NCI-H748 (cell line): ENCODE results near the gene PASK.

Experiments
- DNase-seq: peaks from one replicate; lab custom pipeline; 2025; ENCODE audit not compliant: unreplicated experiment; lab: John Stamatoyannopoulos, UW

The PASK gene

DNA sequence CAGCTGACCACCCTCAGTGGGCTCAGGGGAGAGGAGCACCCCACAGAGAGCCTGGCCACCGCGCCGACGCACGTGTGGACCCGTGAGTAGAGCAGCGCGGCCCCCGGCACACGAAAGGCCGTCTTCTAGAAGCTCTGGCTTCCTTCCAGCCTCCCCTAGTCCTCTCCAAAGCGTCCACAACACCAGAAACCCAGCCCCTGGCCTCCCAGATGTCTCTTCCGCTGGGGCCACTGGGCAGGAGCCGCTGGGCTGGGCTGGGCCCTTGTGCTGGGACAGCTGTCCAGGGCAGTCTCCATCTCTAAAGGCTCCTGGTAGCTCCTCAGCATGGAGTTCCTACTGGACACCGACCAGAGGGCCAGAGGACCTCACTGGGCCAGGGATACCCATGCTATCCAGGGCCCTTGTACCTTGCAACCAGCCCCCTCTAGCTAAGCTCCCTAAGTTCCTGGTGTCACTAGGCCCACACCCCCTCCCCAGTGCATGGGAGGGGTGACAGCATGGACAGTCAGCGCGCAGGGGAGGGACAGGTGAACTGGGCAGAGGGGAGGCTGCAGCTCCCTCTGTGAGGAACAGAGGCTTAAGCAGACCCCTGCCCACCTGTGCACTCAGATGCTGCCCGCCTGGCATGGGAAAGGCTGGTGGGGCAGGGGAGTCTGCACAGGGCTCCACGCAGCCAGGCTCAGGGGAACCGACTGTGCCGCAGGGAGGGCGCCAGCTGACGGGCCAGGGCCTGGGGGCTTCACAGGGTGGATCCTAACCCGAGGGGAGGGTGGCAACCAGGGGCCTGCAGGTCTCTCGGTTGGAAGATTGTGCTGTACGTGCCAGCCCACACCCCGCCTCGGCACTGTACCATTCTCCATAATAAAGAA is 80.1 kb downstream of the PASK start:
- no peak for DNase-seq

DNA sequence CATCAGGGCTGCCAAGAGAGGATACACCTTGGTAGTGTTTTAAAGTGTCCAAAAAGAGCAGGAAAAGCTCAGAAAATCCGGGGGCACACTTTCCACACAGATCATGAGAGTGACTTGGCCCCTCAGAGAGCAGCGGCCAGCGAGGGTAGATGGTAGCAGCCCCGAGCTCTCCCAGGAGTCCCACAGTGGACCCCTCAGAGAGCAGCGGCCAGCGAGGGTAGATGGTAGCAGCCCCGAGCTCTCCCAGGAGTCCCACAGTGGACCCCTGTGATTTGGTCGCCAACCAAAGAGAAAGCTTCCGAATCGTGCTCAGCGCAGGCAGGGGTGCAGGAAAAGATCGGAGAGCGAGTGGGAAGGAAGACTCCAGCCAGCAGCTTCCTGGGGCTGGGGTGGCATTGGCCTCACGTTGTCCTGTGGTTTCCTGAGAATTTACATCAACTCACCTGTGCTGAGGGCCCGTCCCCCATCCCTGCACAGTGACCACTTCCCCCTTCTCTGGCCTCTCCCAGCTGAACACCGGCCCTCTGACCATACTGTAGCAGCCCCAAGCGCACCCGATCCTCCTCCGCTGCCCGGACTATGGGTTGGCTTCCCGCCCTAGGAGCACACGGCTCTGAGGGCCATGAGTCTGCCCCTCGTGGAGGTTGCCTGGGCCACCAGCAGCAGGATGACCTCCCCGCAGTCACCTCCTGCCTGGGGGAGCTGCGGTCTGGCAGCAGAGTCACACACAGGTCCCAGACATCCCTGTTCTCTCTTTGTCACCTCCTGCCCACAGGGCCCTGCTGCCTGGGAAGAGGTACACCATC is 80.9 kb downstream of the PASK start:
- no peak for DNase-seq

DNA sequence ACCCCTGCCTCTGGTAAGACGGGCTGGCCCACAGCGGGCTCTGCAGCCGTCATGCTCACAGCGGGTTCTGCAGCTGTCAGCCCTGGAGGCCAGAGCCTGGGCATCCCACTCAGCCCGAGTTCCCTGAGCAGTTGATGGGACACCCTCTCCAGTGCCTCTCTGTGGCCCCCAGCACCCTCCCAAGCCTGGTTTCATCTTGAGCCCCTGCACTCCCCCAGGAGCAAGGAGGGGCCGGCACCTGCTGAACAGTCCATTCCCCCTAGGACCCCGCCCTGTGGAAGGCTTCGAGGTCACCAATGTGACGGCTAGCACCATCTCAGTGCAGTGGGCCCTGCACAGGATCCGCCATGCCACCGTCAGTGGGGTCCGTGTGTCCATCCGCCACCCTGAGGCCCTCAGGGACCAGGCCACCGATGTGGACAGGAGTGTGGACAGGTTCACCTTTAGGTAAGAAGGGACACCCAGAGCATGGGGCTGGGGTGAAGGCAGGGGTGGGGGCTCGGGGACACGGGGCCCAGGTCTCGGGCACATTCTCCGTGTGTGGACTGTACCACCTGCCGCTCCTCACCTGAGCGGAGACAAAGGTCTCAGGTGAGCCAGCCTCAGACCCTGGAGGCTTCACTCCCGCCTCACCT is 81.7 kb downstream of the PASK start:
- DNase-seq = no peak

DNA sequence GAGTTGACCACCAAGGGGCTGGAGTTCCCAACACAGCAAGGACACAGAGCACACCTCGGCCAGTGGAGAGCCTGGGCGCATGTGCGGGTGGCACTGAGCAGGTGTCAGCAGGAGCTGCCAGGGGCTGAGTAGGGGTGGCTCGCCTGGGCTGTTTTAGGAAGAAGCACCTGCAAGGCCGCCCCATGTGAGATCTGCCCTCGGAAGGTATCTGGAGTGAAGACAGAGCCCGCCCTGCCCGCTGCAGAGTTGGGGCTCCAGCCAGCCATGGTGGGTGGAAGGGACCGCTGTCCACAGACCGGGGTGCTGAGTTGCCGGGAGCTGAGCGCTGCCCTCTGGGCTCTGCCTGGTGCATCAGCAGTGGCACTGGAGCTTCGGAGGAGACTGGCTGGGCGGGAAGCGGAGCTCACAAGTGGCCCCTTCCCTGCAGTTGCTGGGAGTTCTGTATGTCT is 82.4 kb downstream of the PASK start:
- DNase-seq = no peak

DNA sequence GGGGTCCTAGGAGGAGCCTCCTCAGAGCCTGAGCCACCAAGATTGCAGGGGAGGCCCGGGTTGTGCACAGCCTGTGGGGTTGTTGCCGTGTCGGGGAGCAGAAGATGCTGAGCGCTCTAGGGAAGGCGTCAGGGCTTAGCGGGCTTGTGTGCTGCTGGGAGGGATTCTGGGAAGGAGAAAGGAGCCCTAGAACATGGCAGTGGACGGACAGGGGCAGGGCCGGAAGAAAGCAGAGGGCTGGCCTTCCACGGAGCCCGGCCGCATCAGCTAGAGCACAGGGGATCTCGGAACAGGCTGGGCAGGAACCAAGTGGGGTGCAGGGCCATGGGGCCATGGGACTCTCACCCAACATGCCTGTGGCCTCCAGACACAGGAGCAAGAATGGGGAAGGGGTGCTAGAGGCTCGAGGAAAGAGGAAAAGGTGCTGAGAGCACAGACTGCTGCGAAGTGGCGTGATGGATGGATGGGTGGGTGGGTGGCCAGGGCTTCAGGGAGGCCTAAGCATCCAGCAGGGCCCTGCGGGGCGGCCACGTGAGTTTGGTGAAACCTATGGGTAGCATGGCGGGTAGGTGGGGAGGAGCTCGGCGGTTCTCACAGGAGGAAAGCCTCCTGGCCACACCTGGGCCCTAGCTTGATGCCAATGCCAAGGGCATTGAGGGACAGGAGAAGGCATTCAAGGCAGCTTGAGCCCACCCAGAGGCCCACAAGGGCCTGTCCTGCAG is 82.9 kb downstream of the PASK start:
- no peak for DNase-seq

DNA sequence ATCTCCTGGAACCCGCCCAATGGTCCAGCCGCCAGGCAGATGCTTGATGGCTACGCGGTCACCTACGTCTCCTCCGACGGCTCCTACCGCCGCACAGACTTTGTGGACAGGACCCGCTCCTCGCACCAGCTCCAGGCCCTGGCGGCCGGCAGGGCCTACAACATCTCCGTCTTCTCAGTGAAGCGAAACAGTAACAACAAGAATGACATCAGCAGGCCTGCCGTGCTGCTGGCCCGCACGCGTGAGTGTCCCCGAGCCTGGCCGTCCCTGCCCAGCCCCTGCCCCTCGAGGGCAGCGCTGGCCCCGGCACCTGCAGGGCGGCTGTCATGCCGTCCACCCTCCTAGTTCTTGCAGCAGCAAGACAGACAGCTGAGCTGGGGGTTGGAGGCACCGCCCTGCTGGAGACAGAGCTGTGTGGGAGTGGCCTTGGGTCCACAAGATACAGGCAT is 83.9 kb downstream of the PASK start:
- no peak for DNase-seq

DNA sequence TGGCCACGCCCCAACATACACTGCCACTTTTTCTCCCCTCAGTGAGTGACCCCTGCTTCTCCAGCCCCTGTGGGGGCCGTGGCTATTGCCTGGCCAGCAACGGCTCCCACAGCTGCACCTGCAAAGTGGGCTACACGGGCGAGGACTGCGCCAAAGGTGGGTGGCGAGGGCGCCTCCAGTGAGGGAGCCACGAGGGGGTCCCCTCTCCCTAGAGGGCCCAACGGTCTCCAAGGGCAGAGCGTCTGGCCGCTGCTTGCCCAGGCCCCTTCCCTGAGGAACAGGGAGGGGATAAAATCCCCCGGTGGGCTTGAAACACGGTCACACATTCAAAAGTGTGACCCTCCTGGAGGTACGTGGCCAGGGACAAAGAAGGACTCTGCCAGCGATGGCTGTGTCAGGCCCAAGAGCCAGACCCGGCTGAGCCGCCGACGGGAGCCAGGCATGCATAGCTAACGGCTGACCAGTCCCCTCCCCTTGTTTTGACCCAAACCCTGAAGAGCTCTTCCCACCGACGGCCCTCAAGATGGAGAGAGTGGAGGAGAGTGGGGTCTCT is 84.4 kb downstream of the PASK start:
- no peak for DNase-seq

DNA sequence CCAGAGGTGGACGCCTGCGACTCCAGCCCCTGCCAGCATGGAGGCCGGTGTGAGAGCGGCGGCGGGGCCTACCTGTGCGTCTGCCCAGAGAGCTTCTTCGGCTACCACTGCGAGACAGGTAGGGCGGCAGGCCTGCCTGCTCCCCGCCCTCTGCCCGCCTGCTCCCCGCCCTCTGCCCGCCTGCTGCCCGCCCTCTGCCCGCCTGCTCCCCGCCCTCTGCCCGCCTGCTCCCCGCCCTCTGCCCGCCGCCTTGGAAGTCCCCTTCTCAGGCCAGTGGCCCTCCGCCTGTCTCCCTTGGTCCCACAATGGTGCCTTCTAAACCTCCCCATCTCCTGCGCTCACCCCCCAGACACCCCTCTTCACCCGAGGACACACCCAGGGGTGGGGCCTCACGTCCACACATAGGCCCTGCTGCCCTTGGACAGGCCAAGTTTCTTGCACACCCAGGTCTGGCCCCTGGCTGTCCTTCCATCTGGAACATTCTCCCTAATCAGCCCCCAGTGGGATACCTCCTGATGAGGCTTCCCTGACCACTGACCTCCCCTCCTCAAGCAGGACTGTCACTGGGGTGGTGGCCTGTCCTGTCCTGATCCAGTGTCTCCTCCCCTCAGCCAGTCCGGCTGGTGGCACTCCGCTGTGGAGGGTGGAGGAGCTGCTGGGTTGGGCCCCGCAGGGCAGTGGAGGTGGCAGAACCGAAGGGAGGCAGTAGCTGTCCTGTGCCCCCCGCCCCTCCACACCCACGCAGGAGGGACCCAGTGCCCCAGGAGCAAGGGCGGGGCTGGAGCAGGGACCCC is 85.1 kb downstream of the PASK start:
- DNase-seq = no peak

DNA sequence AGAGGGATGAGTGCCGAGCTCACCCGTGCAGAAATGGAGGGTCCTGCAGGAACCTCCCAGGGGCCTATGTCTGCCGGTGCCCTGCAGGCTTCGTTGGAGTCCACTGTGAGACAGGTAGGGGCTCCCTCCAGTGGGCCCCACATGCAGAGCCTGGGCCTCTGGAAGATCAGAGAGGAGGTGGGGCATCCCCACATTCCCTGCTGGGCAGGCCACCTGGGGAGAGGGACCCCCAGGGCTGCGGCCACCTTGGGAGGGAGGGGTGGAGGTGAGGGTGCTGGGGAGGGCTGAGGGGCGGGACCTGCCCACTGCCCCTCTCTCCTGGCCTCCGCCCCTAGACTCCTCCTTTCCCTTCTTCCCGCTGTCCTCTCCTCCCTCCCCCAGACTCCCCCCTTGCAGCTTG is 85.7 kb downstream of the PASK start:
- no peak for DNase-seq

DNA sequence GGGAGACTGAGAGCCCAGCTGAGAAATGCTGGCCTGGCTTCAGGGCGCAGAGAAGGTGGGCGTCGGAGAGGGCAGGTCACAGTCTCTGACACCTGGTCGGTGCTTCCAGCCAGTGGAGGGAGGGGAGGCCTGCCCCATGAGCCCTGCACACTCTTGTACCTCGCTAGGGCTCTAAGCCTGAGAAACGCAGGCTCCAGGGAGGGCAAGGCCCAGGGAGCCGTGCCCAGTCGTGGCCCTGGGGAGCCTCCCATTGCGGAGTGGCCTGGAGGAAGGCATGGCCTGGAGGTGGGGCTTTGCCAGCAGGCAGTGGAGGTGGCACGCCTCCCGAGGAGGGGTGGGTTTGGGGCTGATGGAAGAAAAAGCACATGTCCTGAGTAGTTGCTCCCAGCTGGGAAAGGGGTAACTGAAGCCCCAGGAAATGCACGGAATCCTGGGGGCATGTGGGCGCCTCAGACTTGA is 86.2 kb downstream of the PASK start:
- no peak for DNase-seq

DNA sequence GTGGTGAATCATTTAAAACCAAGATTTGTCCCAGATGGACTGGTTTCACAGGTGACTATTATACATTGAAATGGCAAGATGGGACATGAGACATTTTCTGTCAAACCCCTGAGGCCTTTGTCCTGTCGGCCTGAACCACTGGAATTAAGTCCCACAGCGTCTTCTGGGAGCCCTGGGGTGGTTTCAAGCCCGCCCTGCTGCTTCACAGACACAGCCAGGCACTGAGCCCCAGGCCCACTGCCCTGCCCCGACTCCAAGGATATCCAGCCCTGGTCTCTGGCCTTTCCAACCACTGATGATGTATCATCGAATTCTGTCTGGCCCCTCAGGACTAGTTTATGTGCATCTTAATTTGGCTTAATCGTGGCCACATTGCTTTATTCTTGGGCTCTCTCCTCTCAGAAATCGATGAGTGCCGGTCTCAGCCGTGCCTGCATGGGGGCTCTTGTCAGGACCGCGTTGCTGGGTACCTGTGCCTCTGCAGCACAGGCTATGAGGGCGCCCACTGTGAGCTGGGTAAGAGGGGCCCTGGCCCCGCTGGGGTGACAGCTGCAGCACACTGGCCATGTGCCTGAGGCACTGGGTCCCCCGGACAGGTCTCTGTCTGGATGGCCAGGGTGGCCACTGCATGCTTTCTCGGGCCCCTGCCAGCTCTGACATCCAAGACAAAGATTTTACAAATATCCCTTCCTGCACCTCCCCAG is 86.7 kb downstream of the PASK start:
- DNase-seq = no peak

DNA sequence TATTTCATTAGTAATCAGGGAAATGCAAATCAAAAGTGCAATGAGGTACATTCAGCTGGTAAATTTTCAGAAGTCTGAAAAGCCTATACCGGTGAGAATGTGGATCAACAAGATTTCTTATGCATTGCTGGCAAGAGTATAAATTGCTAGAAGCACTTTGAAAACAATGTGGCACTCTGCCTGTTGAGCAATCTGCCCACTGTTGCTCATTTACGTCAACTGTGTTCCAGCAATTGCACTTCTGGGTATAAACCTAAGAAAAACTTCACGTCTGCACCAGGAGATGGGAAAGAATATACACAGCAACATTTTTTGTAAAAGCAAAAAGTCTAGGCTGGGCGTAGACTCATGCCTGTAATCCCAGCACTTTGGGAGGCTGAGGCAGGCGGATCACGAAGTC is 88.0 kb downstream of the PASK start:
- DNase-seq = no peak
